HT1080 (cell line): ENCODE measurements around the gene PHACTR1. TPM values are rescaled to one million over a fixed set of nuclear protein-coding genes. Genes with fewer than 3 reads are reported as not detected.

ENCODE experiments used
- DNase-seq: peaks from one replicate; pipeline ENCODE4 v3.0.0-alpha.2; 2015; ENCODE audit warnings: low read depth
- total RNA-seq: library from RNA; depleted of rRNA; stranded (reverse); fragments of >200 nt; shearing (Covaris generic); gene quantifications from 2 replicates; pipeline ENCODE4 v1.2.3, GENCODE V29; 2014

Gene PHACTR1
- total RNA-seq, 1 experiment from 2014 or later: 7.8 TPM

GRCh38 chr6:13014504-13015378 lies 298.2 kb downstream of the PHACTR1 start:
- DNase-seq: no peak

GRCh38 chr6:13015379-13015681 lies 298.8 kb downstream of the PHACTR1 start:
- DNase-seq: no peak

- DNase-seq: no peak
Observed at GRCh38 chr6:13024616-13025015, 308.0 kb downstream of the PHACTR1 start.

- DNase-seq: no peak
Observed at GRCh38 chr6:13025893-13026499, 309.4 kb downstream of the PHACTR1 start.

DNA sequence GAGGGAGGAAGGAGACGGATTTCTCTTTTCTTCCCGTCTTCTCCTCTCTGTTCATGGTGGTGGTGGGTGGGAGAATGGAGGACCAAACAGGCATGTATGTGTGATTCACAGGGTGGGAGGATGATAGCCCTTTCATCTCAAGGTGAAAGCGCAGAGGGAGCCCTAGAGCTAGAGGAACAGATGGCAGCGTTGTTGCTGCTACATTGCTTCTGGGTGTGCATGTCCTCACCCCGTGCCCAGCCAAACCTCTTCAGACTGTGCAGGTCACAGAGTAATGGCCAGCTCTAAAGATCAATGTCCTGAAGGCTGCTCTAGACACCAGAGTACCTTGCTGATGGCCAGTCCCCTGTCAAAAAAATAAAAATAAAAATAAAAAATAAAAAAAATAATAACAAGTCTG lies 310.0 kb downstream of the PHACTR1 start:
- no peak for DNase-seq

DNA sequence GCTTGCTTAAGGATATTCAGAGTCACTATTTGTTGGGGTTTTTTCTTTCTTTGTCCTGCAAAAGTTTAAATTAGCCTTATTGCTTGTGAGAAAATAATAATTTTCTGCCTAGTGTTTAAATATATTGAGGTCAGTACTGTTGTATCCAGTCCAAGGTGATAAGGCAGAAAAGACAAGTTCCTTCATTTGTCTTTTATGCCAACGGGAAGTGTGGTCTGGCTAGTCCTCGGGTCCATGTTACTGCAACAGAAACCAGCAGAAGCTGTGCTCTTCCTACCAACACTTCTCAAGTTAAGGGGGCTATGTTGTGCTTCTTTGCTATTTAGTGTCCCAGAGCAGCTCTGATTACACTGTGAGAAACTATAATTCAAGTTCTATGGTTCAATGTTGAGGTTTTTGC lies 310.6 kb downstream of the PHACTR1 start:
- DNase-seq: no peak

DNA sequence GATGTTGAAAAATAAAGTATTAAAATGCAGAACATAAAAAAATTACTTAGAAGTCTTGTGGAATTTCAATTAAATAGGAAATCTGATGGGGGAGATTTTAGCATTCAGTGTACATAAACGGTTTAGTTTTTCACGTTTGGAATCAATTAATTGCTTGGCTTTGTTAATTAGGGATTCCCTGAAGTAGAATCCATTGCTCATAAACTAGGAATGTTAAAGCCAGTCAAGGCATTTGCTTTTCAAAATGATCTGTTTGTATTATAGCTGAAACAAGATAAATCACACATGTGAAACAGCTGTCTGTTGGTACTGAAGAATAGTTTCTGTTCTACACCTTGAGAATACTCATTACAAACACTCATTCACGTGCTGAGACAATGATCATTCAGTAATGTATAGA lies 313.8 kb downstream of the PHACTR1 start:
- DNase-seq: no peak

- DNase-seq: no peak
Observed at GRCh38 chr6:13032566-13032965, 316.0 kb downstream of the PHACTR1 start.

DNA sequence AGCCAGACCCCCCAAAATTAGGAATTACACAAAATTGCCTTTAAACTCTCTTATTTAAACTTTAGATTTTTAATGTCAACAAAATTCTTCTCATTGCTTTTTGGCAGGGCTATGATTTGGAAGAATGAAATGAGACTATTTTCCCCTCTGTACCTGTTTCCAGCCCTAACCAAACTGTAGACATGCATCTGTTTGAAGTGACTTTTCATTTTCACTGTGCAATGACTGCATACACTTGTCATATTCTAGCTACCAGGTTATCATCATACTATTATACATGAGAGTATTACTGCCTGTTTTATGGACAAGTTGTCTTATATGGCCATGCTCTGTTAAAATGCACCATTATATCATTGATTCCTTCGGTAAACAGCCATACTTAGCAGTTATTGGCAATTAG lies 316.6 kb downstream of the PHACTR1 start:
- no peak for DNase-seq

- DNase-seq: no peak
Observed at GRCh38 chr6:13034316-13034715, 317.7 kb downstream of the PHACTR1 start.

GRCh38 chr6:13035606-13036005 lies 319.0 kb downstream of the PHACTR1 start:
- no peak for DNase-seq

- no peak for DNase-seq
Observed at GRCh38 chr6:13038315-13038714, 321.7 kb downstream of the PHACTR1 start.

- DNase-seq: no peak
Observed at GRCh38 chr6:13038741-13039190, 322.2 kb downstream of the PHACTR1 start.

DNA sequence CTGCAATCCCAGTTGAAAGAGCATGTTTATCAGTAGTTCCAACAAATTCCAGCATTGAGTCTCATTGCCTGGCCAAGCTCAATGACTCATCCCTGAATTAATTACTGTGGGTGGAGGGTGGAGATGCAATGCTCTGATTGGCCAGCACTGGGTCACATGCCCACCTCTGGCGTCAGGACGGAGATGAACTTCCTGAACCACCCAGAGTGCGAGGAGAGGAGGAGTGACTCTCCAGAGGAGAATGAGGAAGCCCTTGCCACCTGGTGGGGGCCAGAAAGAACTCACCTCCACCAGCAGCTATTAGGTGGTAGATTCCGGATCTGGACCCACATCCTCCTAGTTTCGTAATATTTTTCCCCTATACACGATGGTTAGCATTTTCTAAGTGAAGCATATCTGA lies 327.8 kb downstream of the PHACTR1 start:
- DNase-seq: peak; percentile 95

- DNase-seq: no peak
Observed at GRCh38 chr6:13044896-13045295, 328.3 kb downstream of the PHACTR1 start.

- DNase-seq: no peak
Observed at GRCh38 chr6:13045676-13046075, 329.1 kb downstream of the PHACTR1 start.

DNA sequence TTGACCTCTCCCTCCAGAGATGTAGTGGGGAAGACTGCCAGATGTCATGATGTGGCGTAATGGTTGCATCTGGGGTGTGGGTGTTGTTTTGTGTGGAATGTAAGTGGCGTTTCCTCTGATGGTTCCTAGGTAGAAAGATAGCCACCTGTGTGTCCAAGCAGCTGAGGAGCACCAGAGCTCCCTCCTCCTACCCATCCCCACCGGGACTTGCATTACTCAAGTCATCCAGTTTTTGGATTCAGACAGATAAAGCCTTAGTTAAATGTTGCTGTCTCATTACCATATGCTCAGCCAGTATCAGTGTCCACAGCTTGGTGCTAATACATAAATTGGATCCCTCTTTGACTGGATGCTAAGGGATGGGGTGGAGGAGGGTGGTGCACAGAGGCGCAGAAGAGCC lies 329.5 kb downstream of the PHACTR1 start:
- no peak for DNase-seq

GRCh38 chr6:13048113-13048512 lies 331.5 kb downstream of the PHACTR1 start:
- DNase-seq: no peak

GRCh38 chr6:13049666-13050254 lies 333.2 kb downstream of the PHACTR1 start:
- no peak for DNase-seq

DNA sequence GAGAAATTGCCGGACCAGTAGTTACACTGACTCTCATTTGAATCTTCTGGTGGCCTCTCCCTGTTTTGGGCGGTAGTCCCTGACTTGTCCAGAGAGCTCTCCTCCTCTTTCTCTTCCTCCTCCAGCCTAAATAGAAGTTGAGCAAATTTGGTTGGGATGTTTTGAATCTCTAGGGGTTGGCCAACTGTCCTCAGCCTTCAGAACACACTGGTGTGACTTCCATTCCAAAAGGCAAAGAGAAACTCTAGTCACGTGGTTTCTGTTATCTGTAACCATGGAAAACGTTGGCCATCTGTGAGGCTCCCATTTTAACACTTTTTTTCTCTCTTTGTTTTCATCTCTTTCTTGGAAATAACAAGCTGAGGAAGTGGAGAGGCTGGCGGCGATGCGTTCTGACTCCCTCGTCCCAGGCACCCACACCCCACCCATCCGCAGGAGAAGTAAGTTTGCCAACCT lies 336.5 kb downstream of the PHACTR1 start:
- DNase-seq: no peak

- DNase-seq: no peak
Observed at GRCh38 chr6:13058051-13058450, 341.5 kb downstream of the PHACTR1 start.

GRCh38 chr6:13059026-13059425 lies 342.5 kb downstream of the PHACTR1 start:
- no peak for DNase-seq
